Measurements from ENCODE around the gene RTKN.
"Not testable (repeated sequence)": the region's sequence is repeated elsewhere in the genome, so short reads cannot be mapped to it uniquely, and the experiment has no call there.

RTKN gene

DNA sequence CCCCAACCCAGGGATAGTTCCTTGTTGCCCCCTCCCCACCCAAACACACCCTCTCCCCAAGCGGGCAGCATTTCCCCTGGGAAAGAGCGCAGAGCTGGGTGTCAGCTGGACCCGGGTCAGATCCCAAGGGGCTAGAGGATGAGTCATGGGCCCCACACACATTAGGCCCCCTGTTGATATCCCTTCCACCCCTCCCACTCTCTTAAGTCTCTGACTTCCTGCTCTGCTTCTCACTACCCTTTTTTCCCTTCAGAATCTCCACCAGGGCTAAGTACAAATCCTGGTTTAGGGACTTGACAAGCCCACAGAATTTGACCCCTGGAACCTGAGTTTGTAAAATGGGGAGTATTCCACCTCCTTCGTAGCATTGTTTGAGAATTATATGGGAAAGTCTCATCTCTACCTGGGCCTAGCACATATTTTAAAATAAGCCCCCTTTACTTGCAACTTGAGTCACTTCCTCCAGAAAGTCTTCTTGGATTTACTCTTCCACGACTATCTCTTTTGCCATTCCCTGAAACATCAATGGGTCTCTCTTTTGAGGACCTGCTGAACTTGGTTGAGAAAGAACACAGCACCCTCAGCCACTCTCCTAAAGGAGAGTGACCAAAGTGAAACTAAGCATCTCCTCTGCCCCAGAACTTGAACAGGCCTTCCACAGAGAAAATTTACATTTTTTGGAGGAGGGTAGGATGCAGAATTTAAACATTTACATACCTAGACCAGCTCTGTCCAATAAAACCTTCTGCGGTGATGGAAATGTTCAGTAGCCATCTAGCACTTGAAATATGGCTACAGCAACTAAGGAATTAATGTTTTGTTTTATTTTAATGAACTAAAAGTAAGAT lies 4.7 kb downstream of the RTKN start:
- DNase-seq: peak in 2 of 3 donors; percentile 28 to 29

DNA sequence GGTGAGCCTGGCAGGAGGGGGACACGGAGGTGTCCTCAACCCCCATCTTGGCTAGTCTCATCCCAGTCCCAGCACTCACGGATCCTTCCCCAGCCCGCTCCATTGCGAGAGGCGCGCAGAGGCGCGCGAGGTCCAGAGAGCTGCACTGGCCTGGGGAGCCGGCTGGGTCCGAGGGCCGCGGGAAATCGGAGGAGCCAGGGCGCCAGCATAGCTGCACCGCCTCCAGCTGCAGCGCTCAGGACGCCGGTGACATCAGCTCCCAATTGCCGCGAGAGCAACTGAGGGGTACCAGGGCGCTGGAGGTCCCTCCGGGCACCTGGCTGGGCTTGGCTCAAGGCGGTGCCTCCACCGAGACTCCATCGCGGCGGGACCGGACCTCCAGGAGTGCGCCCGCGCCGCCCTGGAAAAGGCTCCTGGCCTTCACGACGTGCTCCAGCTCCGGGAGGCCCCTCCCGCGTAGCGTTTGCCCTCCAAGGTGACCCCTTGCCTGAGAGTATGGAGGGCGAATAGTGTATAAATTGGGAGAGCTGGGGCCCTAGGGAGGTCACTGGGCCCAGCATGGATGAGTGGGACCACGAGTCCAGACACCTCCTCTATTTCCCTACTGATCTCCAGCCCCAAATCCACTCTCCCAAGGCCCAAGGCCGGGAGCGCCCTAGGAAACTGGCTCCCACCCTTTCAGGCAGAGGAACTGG lies 5.5 kb downstream of the RTKN start:
- DNase-seq: no peak

DNA sequence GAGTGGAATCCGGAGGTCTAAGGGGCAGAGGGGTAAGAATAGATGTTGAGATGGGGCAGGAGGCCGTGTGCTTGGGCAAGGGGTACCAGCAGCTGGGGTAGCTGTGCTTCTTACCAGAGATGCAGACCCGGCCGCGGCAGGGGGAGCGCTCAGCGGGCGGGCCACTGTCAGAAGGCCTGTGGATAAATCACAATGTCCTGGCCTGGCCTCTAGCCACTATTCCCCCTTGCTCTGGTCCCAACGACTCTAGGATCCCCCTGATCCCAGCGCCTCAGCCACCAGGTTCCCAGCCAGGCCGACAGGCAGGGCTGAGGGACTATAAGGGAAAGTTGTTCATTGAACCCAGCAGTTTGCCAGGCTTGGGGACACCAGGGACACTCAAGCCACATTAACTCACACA lies 11.2 kb downstream of the RTKN start:
- DNase-seq: no peak

DNA sequence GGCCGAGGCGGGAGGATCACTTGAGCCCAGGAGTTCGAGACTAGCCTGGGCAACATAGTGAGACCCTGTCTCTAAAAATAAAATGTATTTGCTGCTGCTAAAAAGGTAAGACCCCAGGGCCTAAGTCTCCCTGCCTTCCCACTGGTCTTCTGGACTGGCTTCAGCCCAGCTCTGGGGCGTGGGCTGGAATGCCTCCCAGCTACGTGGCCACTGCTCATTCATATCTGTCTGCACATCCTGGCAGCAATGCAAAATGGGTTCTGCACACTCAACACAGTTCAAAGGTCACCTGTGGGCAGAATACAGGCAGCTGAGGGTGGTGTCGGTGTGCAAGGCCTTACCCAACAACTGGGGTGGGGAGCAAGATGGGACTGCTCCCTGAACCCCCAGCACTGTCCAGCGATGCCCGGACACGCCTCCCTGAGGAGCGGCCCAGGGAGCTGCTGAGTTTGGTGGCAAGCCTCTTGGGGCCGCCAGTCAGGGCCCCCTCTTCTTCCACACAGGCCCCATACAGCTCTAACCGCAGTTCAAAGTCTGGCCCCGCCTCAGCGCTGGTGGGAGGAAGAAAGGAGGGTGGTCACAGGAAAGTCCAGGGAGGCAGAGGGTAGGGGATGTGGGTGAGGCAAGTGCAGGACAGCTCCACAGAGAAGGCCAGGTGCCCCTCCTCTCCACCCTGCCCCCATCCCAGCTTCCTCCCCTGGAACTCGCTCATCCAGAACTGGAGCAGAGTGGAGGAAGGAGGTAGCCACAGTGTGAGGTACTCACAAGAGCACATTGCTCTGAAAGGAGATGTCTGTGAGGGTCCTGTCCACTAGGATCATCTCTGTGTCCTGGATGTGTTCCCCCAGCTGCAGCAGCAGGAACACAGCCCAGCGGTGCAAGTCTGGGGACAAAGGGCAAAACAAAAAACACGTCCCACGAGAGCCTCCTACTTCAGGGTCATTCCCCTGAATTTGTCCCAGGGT lies 12.0 kb downstream of the RTKN start:
- no peak for DNase-seq

DNA sequence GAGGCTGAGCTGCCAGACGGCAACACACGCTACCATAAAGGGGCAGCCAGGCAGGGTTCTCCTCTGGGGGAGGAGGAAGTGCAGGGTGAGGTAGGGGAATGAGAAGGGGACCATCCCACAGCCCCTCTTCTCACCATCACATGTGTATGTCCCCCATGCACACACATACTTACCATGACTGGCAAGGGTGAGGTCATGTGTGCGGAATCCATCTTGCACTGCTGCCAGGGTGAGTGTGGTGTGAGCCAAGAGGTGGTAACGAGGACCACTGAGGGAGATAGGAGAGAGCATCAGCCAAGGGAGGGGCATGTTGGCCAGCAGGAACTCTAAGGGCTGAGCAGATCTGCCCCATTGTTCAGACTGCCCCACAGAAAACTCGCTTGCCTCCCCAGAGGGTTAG lies 13.1 kb downstream of the RTKN start:
- no peak for DNase-seq

DNA sequence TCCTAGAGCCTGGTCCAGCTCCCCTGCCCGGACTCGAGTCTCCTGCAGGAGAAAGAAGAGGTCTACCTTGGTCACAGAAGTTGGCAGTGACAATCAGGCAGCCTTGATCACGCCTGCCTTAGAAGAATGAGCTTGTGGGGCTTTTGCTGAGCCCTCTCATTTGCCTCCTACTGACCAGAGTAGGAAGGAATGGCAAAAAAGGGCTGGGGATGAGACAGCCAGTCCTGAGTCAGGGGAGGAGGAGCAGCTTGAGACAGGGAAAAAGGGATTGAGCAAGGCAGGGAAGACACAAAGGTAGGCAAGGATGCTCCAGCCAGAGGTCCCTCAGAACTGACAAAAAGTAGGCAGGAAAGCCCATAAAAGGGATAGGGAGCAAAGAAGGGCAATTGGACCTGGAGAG lies 14.2 kb downstream of the RTKN start:
- no peak for DNase-seq

DNA sequence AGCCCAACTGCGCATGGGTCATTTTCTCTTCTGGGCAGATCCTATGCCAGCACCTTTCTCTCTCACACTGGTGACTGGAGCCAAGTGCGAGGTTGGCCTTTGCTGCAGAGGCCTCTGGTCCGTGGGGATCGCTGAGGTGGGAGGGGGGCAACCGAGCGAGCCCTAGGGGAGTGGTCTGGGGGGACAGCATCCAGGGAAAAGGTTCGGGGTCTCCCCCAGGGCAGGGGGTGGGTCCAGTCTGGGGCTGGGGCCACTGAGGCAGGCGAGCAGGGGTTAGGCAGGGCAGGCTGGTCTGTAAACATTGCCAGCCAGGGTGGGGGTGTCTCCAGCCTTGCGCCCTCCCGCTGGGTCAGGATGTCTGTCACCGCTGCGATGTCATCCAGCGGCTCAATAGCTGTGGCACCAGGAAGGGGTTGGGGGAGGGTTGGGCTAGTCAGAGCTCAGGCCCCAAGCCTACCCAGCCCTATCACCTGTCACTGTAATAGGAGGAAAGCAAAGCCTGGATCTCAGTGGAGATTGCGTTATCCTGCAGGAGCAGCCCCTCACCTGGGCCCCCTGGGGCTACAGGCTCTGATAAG lies 15.5 kb downstream of the RTKN start:
- DNase-seq: no peak

DNA sequence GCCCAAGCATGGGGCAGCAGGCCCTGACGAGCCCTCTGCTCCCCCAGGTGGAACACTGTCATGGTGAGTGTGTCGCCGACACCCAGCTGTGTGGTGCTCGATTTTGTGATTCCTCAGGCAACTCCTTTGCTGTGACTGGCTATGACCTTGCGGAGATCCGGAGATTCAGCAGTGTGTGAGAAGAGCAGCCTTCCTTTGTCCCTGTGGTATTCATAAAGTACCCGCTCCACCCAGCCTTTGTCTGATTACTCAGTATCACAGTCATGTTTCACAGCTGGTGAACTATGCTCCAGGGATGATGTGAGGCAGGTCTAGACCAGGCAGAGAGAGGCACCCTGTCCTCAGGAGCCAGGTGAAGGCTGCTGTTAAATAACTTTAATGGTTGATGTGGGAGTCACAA lies 16.2 kb downstream of the RTKN start:
- DNase-seq: no peak

DNA sequence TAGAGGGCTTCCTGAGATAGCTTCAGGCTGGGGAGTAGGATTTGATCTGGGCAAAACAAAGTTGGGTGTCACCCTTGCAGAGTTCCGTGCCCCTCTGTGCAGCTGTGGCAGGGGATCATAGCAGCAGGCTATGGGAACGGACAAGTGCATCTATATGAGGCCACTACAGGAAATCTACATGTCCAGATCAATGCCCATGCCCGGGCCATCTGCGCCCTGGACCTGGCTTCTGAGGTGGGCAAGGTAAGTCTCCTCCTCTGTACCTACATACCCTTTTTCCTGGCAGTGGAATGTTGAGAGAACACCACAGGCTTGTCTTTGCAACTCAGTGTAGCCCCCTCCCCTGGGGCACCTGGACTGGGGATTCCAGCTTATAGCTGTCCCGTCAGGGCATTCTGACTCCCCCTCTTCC lies 16.7 kb downstream of the RTKN start:
- DNase-seq: no peak

DNA sequence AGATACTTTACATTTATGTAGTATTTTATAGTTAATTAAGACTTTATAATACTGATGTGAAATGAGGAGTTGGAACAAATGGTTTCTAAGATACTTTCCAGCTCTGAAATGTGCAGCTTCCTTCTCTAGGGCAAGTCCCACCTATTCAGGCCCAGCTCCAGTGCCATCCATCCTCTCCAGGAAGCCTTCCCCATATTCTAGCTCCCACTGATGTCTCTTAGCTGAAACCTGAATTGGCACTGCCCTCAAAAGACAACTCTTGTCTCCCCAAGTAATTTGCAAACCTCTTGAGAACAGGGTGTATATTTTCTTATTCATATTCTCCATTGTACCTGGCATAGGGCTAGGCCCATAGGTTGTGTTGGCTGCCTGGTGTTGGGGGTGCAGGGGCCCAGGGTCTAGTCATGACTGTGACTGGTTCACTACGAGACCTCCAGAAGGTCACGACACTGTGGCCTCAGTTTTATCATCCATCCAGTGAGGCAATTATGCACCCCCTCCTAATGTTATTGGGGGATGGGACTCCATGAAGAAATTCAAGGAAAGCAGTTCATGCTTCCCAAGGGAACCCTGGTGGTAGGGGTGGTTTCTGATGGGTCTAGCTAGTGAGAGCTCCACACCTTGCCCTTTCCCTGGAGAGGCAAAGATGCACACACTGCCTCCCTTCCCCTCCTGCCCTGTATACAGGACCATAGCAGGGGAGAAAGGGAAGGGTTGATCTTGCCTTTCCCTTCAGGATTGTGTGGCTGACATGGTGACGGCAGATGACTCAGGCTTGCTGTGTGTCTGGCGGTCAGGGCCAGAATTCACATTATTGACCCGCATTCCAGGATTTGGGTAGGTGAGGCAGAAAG lies 17.4 kb downstream of the RTKN start:
- no peak for DNase-seq

DNA sequence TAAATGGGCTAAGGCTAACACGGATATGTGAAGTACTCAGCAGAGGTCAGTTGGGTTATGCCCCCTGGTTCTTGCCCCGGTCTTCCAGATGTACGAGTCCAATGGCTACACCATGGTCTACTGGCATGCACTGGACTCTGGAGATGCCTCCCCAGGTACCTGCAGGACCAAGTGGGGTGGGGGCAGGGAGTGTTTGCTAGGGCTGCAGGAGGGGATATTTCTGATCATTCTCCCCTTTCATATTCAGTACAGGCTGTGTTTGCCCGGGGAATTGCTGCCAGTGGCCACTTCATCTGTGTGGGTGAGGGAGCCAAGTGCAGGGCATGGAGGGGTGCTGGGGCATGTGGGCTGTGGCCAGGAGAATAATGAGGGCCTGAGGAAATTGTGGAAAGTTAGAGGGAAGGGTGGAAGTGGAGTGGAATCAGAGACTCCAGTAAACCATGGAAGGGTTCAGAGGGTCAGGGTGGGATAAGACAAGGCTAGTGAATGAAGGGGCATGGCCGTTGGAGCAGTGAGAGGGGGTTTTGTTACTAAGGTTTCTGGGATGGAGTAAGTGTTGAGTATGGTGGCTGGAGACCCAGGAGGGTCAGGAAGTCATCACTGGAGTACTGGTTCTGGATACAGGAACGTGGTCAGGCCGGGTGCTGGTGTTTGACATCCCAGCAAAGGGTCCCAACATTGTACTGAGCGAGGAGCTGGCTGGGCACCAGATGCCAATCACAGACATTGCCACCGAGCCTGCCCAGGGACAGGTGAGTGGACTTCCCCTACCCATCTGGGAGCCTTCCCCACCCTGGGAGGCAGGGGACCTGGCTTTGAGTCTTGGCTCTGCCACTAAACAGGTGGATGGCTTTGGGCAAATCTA lies 18.3 kb downstream of the RTKN start:
- no peak for DNase-seq

DNA sequence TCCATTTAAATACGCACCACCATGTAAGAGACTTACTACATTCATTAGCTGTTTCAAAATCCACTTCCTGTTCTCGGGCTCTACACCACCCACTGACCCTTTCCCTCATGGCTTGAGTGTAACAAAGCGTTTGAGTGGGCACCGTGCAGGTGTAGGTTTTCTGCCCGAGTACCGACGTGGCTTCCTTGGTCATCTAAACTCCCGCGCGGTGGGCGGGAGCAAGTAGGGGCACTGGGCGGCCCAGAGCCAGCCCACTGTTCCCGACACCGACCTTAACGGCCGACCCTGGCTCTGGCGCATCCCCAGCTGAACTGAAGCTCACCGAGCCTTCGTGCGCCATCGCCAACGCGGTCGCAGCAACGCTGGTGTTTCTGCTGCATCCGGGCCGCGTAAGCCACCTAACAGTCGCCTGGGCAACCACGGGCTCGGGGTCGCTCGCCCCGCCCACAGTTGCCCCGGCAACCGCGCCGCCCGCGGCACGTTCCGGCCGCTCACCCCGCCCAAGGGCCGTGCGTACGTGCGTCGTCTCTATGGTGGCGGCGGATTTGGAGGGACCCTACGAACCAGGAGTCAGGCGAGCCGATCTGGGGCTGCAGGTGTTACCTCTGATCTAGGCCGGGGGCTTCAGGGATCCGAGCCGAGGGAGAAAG lies 20.4 kb downstream of the RTKN start, which contains the start of the genes C2orf81 and WDR54:
C2orf81 (minus strand) TSS at position 399 of the 650 bp plus-strand sequence; CDS start at position 340, 59 bp downstream.
WDR54 (plus strand) TSS at position 510 of the 650 bp plus-strand sequence. CDS start 424 bp downstream, outside the sequence.
- DNase-seq: peak; percentile 69 to 76 (median 75)

DNA sequence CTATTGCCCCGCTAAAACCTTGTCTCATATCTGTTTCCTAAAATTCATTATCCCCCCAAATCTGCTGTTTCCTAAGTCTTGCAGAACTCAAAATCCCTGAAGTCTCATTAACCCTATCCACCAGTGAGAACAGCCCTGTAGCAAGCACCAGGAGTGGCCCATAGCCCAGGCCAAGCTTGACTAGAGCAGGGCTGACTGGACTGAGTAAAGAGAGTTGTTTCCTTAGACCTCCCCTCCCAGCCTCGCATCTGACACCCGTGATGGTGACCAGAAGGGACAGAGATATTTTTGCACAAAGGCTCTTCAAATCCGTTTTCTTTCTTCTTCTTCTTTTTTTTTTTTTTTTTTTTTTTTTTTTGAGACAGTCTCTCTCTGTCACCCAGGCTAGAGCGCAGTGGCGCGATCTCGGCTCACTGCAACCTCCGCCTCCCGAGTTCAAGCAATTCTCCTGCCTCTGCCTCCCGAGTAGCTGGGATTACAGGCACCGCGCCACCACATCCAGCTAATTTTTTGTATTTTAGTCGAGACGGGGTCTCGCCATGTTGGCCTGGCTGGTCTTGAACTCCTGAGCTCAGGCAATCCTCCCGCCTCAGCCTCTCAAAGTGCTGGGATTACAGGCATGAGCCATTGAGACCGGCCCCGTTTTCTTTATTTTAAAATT lies 21.2 kb downstream of the RTKN start:
- not testable (repeated sequence) for DNase-seq

DNA sequence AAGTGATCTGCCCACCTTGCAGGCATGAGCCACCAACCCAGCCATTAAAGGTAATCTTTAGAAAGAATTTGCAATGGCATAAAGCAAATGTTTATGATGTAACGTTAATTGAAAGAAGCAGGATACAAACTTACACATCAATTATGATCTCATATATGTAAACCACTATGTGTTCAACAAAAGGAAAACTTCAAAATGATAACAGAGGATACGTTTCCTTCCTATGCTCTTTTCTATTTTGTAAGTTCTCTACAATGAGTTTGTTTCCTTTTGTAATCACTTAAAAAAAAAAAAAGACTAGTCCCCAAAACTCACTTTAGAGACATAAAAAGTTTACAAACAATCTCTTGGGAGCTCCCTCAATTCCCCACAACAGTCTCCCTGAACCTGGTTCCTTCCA lies 21.7 kb downstream of the RTKN start:
- no peak for DNase-seq

DNA sequence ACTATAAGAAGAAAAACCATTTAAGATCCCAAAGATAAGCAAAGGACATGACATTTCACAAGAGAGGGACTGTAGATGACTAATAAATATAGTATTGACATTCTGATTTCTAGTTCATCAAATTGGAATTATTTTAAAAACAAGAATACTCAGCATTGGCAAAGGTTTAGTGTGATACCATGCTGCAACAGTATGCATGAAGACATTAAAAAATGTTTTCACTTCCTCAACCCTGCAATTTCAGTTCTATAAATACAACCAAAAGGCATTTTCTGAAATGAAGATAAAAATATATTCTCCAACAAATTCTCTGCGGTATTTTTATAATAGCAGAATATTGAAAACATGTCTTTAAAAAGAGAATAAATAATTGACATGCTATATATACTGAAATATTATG lies 22.4 kb downstream of the RTKN start:
- peak in 1 of 3 donors; percentile 40 for DNase-seq

DNA sequence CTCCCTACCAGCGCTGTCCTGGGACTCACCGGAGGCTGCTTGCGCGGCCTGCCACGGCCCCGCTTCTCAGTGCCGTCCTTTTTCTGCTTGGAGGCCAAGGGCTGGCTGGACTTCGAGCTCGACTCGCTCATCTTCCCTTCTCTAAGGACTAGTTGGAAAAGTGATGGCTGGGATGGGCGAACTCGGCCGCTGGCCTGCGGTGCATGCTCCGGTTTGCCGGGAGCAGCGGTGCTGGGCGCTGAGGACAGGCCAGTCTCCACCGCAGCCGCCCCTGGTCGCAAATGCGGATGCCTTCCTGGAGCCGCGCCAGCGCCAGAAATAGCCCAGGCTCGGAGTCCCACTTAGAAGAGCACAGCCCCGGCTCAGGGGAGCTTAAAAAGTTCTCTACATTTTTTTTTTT lies 23.4 kb downstream of the RTKN start:
- no peak for DNase-seq

DNA sequence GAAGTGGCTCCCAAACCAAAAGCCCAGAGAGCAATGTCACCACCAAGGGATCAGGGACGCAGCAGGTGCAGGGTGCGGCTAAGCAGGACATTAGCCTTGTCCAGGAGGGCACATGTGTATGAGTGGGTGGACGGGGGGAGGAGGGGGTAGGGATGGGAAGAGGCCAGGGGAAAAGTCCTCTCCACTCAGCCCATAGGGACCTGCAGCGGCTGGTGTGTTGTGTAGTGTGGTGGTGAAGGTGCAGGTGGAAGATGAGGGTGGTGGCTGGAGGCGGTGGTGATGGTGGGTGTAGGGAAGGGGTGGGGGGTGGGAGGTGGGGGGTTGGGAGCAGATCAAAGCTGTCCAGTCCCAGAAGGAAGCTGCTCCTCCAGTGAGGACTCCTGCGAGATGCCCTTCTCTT lies 24.0 kb downstream of the RTKN start:
- DNase-seq: no peak

DNA sequence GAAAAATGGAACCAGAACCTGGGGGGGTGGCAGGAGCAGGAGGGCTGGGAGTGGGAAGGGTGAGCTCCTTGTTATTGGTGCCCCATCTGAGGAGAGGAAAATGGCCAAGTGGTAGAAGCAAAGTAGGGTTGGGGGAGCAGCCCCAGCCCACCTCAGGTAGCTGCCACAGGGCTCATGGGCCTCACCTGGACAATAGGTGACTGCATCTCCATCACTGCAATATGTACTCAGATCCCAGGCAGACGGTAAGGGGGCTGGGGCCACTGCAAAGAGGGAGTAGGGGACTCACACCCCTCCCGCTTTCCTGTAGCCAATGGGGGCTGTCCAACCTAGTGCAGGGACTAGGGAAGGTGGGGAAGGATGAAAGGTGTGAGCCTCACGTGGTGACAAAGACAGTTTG lies 24.5 kb downstream of the RTKN start:
- DNase-seq: peak in 1 of 3 donors; percentile 15

DNA sequence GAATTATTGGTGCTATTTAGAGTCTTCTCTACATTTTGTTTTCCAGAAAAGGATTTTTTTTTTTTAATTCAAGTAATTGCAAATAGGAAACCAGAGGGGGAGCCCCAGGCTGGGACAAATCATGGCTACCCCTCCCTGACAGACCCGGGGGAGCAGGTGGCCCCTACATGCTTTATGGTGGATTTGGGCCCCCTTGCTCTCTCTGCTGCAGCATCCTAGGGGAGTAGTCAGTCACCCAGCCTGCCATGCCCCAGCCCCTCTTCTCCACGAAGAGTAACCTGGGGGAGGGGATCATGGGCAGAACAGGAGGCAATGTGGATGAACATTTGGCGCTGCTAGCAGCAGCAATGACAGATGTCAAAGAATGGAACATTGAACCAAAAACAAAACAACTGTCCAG lies 25.0 kb downstream of the RTKN start:
- peak in 1 of 3 donors; percentile 18 for DNase-seq

Measured in suppressor macrophage treated with lipopolysaccharide for 1 hour (primary cell).